SH-SY5Y (cell line): ENCODE data around the gene SPG7.

Experiments used
- GATA2 ChIP-seq: IDR thresholded peaks from 2 replicates; pipeline ENCODE4 v1.6.1; 2011; ENCODE audit warnings: mild to moderate bottlenecking, low read depth, low read length
- GATA3 ChIP-seq: IDR thresholded peaks from 2 replicates; pipeline ENCODE4 v1.6.1; 2011; ENCODE audit warnings: low read depth, mild to moderate bottlenecking, low read length, moderate library complexity

The SPG7 gene

GRCh38 chr16:89529097-89529496 is 20.9 kb downstream of the SPG7 start:
- TF ChIP-seq GATA3 (no peak), GATA2 (no peak)

- TF ChIP-seq GATA3 (no peak), GATA2 (no peak)
Measured at GRCh38 chr16:89530401-89531381, 22.5 kb downstream of the SPG7 start.

GRCh38 chr16:89531821-89532526 is 23.8 kb downstream of the SPG7 start:
- no peak for TF ChIP-seq GATA2
- TF ChIP-seq GATA3: no peak

- TF ChIP-seq GATA3 (no peak), GATA2 (no peak)
Measured at GRCh38 chr16:89534252-89534756, 26.1 kb downstream of the SPG7 start.

- TF ChIP-seq GATA3: no peak
- no peak for TF ChIP-seq GATA2
Measured at GRCh38 chr16:89536371-89536770, 28.2 kb downstream of the SPG7 start.

- TF ChIP-seq GATA2 (no peak), GATA3 (no peak)
Measured at GRCh38 chr16:89536886-89537548, 28.8 kb downstream of the SPG7 start.

GRCh38 chr16:89537549-89537925 is 29.3 kb downstream of the SPG7 start:
- TF ChIP-seq GATA2: no peak
- no peak for TF ChIP-seq GATA3

GRCh38 chr16:89538286-89538685 is 30.1 kb downstream of the SPG7 start:
- no peak for TF ChIP-seq GATA3
- TF ChIP-seq GATA2: no peak

GRCh38 chr16:89540557-89540956 is 32.4 kb downstream of the SPG7 start:
- TF ChIP-seq GATA2: no peak

- TF ChIP-seq GATA2 (no peak), GATA3 (no peak)
Measured at GRCh38 chr16:89541792-89542191, 33.6 kb downstream of the SPG7 start.

- TF ChIP-seq GATA2: no peak
- TF ChIP-seq GATA3: no peak
Measured at GRCh38 chr16:89544113-89544512, 35.9 kb downstream of the SPG7 start.

GRCh38 chr16:89544713-89545043 is 36.5 kb downstream of the SPG7 start:
- TF ChIP-seq GATA3: no peak
- TF ChIP-seq GATA2: no peak

- TF ChIP-seq GATA3 (no peak), GATA2 (no peak)
Measured at GRCh38 chr16:89545044-89545830, 37.0 kb downstream of the SPG7 start.

GRCh38 chr16:89545831-89546574 is 37.8 kb downstream of the SPG7 start:
- TF ChIP-seq GATA3: no peak
- TF ChIP-seq GATA2: no peak

- no peak for TF ChIP-seq GATA2
- TF ChIP-seq GATA3: no peak
Measured at GRCh38 chr16:89546781-89547180, 38.6 kb downstream of the SPG7 start.
